Skeletal muscle tissue (tissue), 4 donors: Measurements from ENCODE around the gene NDRG4. TPM values are rescaled to one million over a fixed set of nuclear protein-coding genes. Genes with fewer than 3 reads are reported as not detected.

Experiments
- H3K27ac ChIP-seq: one replicate; pipeline ENCODE4 v1.7.0; 2013; ENCODE audit warnings: mild to moderate bottlenecking, low read depth, low read length, inconsistent platforms
- H3K27me3 ChIP-seq, 3 donors: one replicate each; pipeline ENCODE4 v1.7.0; 2013; ENCODE audit warnings: low read length in 3 of 3; ENCODE audit not compliant: control insufficient read depth in 3 of 3, insufficient read depth in 3 of 3
- H3K36me3 ChIP-seq, 3 donors: one replicate each; pipeline ENCODE4 v1.7.0; 2013; ENCODE audit warnings: low read length in 3 of 3; ENCODE audit not compliant: control insufficient read depth in 3 of 3, insufficient read depth in 3 of 3
- H3K4me1 ChIP-seq, 3 donors: one replicate each; pipeline ENCODE4 v1.7.0; 2013; ENCODE audit warnings: low read length in 3 of 3, mild to moderate bottlenecking in 3 of 3; ENCODE audit not compliant: control insufficient read depth in 3 of 3, insufficient read depth in 3 of 3
- H3K4me3 ChIP-seq, 3 donors: one replicate each; pipeline ENCODE4 v1.7.0; 2013; ENCODE audit warnings: low read length in 3 of 3
- H3K9ac ChIP-seq, 3 donors: one replicate each; pipeline ENCODE4 v1.7.0; 2013; ENCODE audit warnings: low read length in 3 of 3, mild to moderate bottlenecking in 3 of 3, moderate library complexity in 2 of 3, low read depth in 1 of 3
- H3K9me3 ChIP-seq, 3 donors: one replicate each; pipeline ENCODE4 v1.7.0; 2013; ENCODE audit warnings: low read length in 3 of 3; ENCODE audit not compliant: control insufficient read depth in 3 of 3
- total RNA-seq: library from RNA; depleted of rRNA; stranded (reverse); fragments of >200 nt; gene quantifications from one replicate; pipeline ENCODE4 v1.2.3, GENCODE V29; 2014
- donor health status: Osteomylitis.

The NDRG4 gene
- total RNA-seq, result 11.5 TPM

- Histone ChIP-seq H3K27ac (no peak within 1 kb of the TSS), H3K27me3 (peaks cover 34 to 49% (median 37%) of the 10 kb centered on the region in 3 donors), H3K9me3 (no peaks in the 10 kb centered on the region), H3K4me1 (peaks cover 9 to 18% (median 10%) of the 10 kb centered on the region in 3 donors), H3K9ac (no peak within 1 kb of the TSS), H3K4me3 (no peak within 1 kb of the TSS), H3K36me3 (no peaks in the 10 kb centered on the region)
These were observed at the start of gene NDRG4 for GRCh38 chr16:58499615-58500351. Gene NDRG4, plus strand, starts transcription at chr16:58500143. Its CDS starts 106 bp downstream, at chr16:58500249.

GRCh38 chr16:58450590-58450989 is 49.4 kb upstream of the NDRG4 start:
- H3K27ac ChIP-seq, result no peak overlapping the region
- H3K36me3 ChIP-seq, result no peaks in the 10 kb centered on the region
- H3K4me1 ChIP-seq, result no peaks in the 10 kb centered on the region
- H3K9ac ChIP-seq, result no peak overlapping the region
- no peak overlapping the region for H3K4me3 ChIP-seq
- no peaks in the 10 kb centered on the region for H3K9me3 ChIP-seq
- peaks cover 0 to 2% (median 0%) of the 10 kb centered on the region in 3 donors for H3K27me3 ChIP-seq

GRCh38 chr16:58451265-58451689 is 48.7 kb upstream of the NDRG4 start:
- H3K36me3 ChIP-seq, result no peaks in the 10 kb centered on the region
- H3K9me3 ChIP-seq, result no peaks in the 10 kb centered on the region
- peaks cover 0 to 2% (median 0%) of the 10 kb centered on the region in 3 donors for H3K27me3 ChIP-seq
- H3K4me1 ChIP-seq, result no peaks in the 10 kb centered on the region
- no peak overlapping the region for H3K9ac ChIP-seq
- H3K27ac ChIP-seq, result no peak overlapping the region
- H3K4me3 ChIP-seq, result no peak overlapping the region

GRCh38 chr16:58451945-58452401 is 48.0 kb upstream of the NDRG4 start:
- Histone ChIP-seq H3K9me3 (no peaks in the 10 kb centered on the region), H3K4me1 (no peaks in the 10 kb centered on the region), H3K27ac (no peak overlapping the region), H3K27me3 (peaks cover 0 to 2% (median 0%) of the 10 kb centered on the region in 3 donors), H3K9ac (no peak overlapping the region), H3K4me3 (no peak overlapping the region), H3K36me3 (no peaks in the 10 kb centered on the region)

GRCh38 chr16:58452640-58453039 is 47.3 kb upstream of the NDRG4 start:
- Histone ChIP-seq H3K27me3 (peaks cover 0 to 2% (median 0%) of the 10 kb centered on the region in 3 donors), H3K27ac (no peak overlapping the region), H3K36me3 (no peaks in the 10 kb centered on the region)

GRCh38 chr16:58454178-58454577 is 45.8 kb upstream of the NDRG4 start:
- Histone ChIP-seq H3K36me3 (no peaks in the 10 kb centered on the region), H3K27ac (no peak overlapping the region)

More at GRCh38 chr16:58452640-58453039, 47.3 kb upstream of the NDRG4 start:
- no peak overlapping the region for H3K4me3 ChIP-seq
- H3K4me1 ChIP-seq, result no peaks in the 10 kb centered on the region
- no peak overlapping the region for H3K9ac ChIP-seq
- H3K9me3 ChIP-seq, result no peaks in the 10 kb centered on the region

GRCh38 chr16:58454856-58455255 is 45.1 kb upstream of the NDRG4 start:
- H3K27ac ChIP-seq, result no peak overlapping the region

More at GRCh38 chr16:58454178-58454577, 45.8 kb upstream of the NDRG4 start:
- H3K9me3 ChIP-seq, result no peaks in the 10 kb centered on the region
- no peak overlapping the region for H3K9ac ChIP-seq
- no peak overlapping the region for H3K4me3 ChIP-seq
- peaks cover 0 to 2% (median 0%) of the 10 kb centered on the region in 3 donors for H3K27me3 ChIP-seq
- H3K4me1 ChIP-seq, result no peaks in the 10 kb centered on the region

GRCh38 chr16:58455750-58456149 is 44.2 kb upstream of the NDRG4 start:
- Histone ChIP-seq H3K27me3 (peaks cover 0 to 2% (median 0%) of the 10 kb centered on the region in 3 donors), H3K27ac (no peak overlapping the region), H3K4me3 (no peak overlapping the region), H3K36me3 (no peaks in the 10 kb centered on the region), H3K4me1 (no peaks in the 10 kb centered on the region), H3K9me3 (no peaks in the 10 kb centered on the region), H3K9ac (no peak overlapping the region)

More at GRCh38 chr16:58454856-58455255, 45.1 kb upstream of the NDRG4 start:
- no peaks in the 10 kb centered on the region for H3K36me3 ChIP-seq
- no peaks in the 10 kb centered on the region for H3K4me1 ChIP-seq
- H3K9me3 ChIP-seq, result no peaks in the 10 kb centered on the region
- no peak overlapping the region for H3K4me3 ChIP-seq
- H3K27me3 ChIP-seq, result peaks cover 0 to 2% (median 0%) of the 10 kb centered on the region in 3 donors
- no peak overlapping the region for H3K9ac ChIP-seq

GRCh38 chr16:58456193-58456592 is 43.8 kb upstream of the NDRG4 start:
- Histone ChIP-seq H3K27ac (no peak overlapping the region), H3K36me3 (no peaks in the 10 kb centered on the region), H3K27me3 (peaks cover 0 to 2% (median 0%) of the 10 kb centered on the region in 3 donors), H3K9me3 (no peaks in the 10 kb centered on the region), H3K9ac (no peak overlapping the region), H3K4me1 (no peaks in the 10 kb centered on the region), H3K4me3 (no peak overlapping the region)

- peaks cover 10 to 14% (median 13%) of the 10 kb centered on the region in 3 donors for H3K27me3 ChIP-seq
- no peak overlapping the region for H3K4me3 ChIP-seq
- H3K27ac ChIP-seq, result no peak overlapping the region
- H3K4me1 ChIP-seq, result no peaks in the 10 kb centered on the region
- H3K9me3 ChIP-seq, result no peaks in the 10 kb centered on the region
- H3K36me3 ChIP-seq, result no peaks in the 10 kb centered on the region
- H3K9ac ChIP-seq, result no peak overlapping the region
These were observed 41.2 kb upstream of the NDRG4 start for GRCh38 chr16:58458606-58459343.
